Fibroblast of the aortic adventitia (primary cell): ENCODE results near the gene ACTL6A. TPM values are rescaled to one million over a fixed set of nuclear protein-coding genes. Genes with fewer than 3 reads are reported as not detected.

Experiments used
- DNase-seq: peaks from one replicate; pipeline ENCODE4 v3.0.0-alpha.2; 2010; ENCODE audit warnings: low read depth
- H3K4me3 ChIP-seq: 2 replicates; pipeline ENCODE4 v1.5.1; 2011; ENCODE audit warnings: low read depth, mild to moderate bottlenecking, control low read depth, low read length, moderate library complexity
- CTCF ChIP-seq: IDR thresholded peaks from 2 replicates; pipeline ENCODE4 v1.5.1; 2011; ENCODE audit warnings: mild to moderate bottlenecking, low read length, control low read depth, inconsistent platforms; ENCODE audit not compliant: insufficient read depth
- total RNA-seq: library from RNA; depleted of rRNA; stranded (reverse); fragments of >200 nt; gene quantifications from 2 replicates; pipeline ENCODE4 v1.2.3, GENCODE V29; 2012; ENCODE audit warnings: low replicate concordance

Gene ACTL6A
- total RNA-seq, 1 donor: 72.8 TPM

GRCh38 chr3:179589143-179589542, 26.4 kb downstream of the ACTL6A start:
- TF ChIP-seq CTCF: no peak
- H3K4me3 ChIP-seq: no peak overlapping the region
- DNase-seq: peak; percentile 47

GRCh38 chr3:179590669-179591068, 27.9 kb downstream of the ACTL6A start:
- no peak for DNase-seq
- TF ChIP-seq CTCF: no peak
- no peak overlapping the region for H3K4me3 ChIP-seq

GRCh38 chr3:179591313-179591712, 28.6 kb downstream of the ACTL6A start:
- no peak for DNase-seq
- no peak overlapping the region for H3K4me3 ChIP-seq
- TF ChIP-seq CTCF: no peak

- no peak for TF ChIP-seq CTCF
- DNase-seq: no peak
- H3K4me3 ChIP-seq: no peak overlapping the region
These were observed 36.8 kb downstream of the ACTL6A start for GRCh38 chr3:179599531-179599930.

- TF ChIP-seq CTCF: no peak
- H3K4me3 ChIP-seq: peak overlapping the region; percentile 99
- DNase-seq: no peak
These were observed 40.6 kb downstream of the ACTL6A start for GRCh38 chr3:179603321-179603720.

- DNase-seq: no peak
- no peak for TF ChIP-seq CTCF
- peak overlapping the region; percentile 99 for H3K4me3 ChIP-seq
These were observed 41.1 kb downstream of the ACTL6A start for GRCh38 chr3:179603831-179604230.

- DNase-seq: peak; percentile 98
- peak within 1 kb of the TSS; percentile 99 for H3K4me3 ChIP-seq
- no peak for TF ChIP-seq CTCF
These were observed 41.8 kb downstream of the ACTL6A start, which contains the start of the genes MRPL47 and NDUFB5 for GRCh38 chr3:179604321-179605078. TSS of gene MRPL47 (minus strand) at chr3:179604638. CDS start at chr3:179604624, 14 bp downstream. TSS of gene NDUFB5 (plus strand) at chr3:179604794. CDS start at chr3:179604816, 22 bp downstream.
